ENCODE results near the gene PRDM16.
A peak's percentile ranks its signal among the peaks of the same experiment; 100 is the strongest.

PRDM16 gene

DNA sequence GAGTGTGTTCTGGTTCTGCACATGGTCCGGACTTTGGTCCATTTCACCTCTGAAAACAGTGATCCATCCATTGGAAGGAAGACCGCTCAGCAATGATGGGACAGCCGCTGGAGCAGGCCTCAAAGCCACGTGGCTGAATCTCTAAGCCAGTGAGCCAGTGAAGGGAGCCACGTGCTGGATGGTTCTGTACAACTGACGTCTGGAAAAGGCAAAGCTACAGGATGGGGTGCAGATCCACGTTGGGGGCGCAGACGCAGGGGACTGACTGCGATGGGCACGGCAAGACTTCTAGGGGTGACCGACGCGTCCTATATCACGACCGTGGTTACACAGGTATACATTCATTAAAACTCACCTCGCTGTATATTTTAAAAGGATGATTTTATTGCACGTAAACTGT, 375.3 kb downstream of the PRDM16 start:
- no peak for DNase-seq

GRCh38 chr1:3444736-3445135, 375.7 kb downstream of the PRDM16 start:
- DNase-seq: no peak

DNA sequence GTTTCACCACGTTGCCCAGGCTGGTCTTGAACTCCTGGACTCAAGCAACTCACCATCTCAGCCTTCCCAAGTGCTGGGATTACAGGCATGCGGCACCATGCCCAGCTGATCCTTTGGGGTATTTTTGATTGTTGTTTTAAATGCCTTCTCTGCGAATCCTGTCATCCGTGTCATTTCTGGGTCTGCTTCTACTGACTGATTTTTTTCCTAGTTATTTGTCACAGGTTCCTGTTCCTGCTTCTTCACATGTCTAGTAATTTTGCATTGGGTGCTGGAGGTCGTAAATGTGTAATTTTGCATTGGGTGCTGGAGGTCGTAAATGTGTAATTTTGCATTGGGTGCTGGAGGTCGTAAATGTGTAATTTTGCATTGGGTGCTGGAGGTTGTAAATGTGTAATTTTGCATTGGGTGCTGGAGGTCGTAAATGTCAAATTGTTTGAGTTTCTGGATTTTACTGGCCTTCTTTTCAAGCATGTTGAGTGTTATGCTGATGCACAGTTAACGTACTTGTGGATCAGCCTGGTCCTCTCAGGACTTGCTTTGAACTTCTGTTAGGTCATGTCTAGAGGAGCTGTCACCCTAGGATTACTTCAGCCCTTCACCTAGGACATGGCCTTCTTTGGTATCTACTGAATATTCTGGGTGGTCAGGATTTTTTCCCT, 381.3 kb downstream of the PRDM16 start:
- no peak for DNase-seq

GRCh38 chr1:3450983-3451382, 382.0 kb downstream of the PRDM16 start:
- DNase-seq: no peak

GRCh38 chr1:3451994-3452865, 383.2 kb downstream of the PRDM16 start:
- no peak for DNase-seq

DNA sequence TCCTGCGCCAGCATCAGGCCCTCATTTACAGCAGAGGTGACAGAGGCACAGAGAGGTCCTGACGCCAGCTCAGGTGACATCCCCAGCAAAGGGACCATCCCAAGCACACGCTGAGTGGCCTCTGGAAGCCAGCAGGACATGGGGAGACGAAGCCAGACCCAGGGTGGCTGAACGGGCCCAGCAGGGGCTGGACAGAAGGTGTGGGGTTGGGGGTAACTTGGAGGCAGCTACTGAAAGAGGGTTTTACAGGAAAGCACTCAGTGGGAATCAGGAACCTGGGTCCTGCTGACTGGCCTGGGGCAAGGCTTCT, 383.8 kb downstream of the PRDM16 start:
- no peak for DNase-seq

- peak; percentile 40 for DNase-seq
These were observed 384.3 kb downstream of the PRDM16 start for GRCh38 chr1:3453203-3453761.

GRCh38 chr1:3453891-3454810, 385.1 kb downstream of the PRDM16 start, which contains the start of gene ARHGEF16:
ARHGEF16 (plus strand) TSS chr1:3454665; CDS start chr1:3463085, 8,420 bp downstream.
- DNase-seq: peak; percentile 29

DNA sequence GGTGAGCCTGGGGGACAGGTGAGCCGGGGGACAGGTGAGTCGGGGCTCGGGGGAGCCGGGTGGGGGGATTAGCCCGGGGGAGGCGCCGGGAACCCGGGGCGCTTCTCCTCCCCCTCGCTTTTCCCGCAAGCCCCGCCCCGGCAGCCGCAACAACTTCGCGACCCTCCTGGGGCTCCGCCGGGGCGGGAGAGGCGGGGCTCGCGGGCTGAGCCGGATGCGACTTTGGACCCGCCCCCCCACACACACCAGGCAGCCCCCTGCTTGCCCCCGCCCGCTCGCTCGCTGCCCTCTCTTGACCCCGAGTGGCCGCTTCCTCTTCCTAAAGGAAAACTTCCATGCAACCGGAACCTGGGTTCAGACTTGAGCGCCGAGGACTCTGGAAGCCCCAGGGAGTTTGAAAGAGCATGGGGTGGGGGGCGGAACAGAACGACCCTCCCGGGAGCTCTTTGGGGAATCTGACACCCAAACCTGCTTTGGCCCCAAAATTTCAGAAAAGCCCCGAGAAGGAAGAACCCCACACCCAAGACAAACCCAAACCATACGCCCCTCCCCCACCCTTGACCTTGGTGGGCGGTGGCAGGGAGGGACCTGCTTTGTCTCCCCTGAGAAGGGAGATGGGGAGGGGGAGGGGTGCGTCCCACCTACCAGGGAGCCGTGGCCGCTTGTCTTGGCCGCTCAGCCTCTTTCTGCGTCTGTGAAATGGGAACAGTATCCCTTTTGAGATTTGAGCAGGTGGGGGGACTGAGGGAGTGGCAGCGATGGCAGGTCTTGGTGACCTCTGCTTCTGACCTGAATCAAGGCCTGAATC, 386.0 kb downstream of the PRDM16 start:
- no peak for DNase-seq

DNA sequence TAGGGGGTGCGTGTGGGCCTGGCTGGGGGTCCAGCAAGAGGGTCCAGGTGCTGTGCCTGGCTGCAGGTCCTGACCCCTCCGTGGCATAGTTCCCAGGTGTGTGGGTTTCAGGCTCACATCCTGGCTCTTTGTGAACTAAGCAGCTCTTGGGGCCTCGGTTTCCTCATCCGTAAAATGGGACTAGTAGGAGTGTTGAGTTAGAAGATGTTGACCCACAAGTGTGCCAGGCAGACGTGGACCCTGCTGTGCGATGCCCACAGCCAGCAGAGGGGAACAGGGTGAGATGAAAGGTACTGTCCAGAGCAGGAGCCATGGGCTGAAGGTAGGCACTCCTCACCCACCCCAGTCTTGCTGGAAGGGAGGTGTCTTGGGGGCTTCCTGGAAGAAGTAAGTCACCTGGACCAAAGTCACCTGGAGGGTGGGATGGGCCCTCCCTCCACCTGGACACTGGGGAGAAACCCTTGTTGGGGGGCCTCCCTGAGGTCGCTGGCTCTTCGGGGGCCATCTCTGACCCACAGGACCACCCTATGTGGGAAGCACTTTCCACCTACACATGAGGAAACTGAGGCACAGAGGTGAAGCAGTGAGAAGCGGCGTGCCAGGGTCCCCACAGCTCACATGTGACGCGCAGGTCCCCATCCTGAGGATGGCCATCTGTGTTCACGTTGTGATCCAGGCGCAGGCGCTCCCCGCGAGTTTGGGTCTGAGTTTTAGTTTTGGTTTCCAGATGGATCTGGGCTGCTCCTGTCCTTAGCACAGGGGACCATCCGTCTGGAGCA, 386.9 kb downstream of the PRDM16 start:
- no peak for DNase-seq

GRCh38 chr1:3456449-3456963, 387.5 kb downstream of the PRDM16 start:
- DNase-seq: no peak

GRCh38 chr1:3456964-3457909, 388.2 kb downstream of the PRDM16 start:
- no peak for DNase-seq

DNA sequence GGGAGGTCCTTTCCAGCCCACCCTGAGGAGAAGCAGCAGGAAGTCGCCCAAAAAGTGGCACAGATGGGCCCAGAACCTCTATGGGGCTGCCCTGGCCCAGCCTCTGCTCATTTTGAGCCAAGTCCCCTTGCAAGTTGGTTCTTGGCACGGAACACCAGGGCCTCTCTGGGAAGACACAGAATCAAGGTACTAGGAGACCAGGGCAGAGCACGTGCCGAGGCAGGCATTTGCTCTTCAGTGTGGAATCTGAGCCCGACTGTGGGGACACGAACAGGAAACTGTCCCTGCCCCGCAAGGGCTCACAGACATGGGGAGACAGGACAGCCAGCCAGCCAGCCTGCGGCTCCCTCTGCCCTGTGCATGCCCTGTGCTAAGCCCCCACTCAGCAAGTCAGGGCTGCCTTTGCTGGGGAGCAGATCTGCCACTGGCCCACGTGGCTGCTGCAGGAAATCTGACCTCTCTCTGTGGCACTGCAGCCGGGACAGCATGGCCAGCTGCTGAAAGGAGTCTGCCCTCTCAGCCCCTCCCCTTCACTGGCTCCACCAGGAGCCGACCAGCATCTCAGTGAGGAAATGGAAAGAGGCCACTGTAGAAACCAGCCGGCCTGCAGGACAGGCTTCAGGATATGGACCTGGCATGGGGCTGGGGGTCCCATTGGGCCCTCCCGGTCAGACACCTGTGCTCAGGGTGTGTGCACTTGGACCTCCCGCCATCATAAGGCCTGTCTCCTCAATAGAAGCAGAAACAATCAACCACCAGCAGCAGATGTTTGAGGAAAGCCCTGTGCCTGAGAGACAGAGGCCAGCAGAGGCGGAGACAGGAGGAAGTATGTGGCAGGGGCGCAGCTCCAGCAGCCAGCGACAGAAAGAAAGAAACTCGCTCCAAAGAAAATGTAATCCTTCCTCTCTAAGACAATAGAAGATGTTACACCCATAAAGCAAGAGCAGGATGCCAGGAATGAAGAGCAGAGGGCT, 389.2 kb downstream of the PRDM16 start:
- no peak for DNase-seq

GRCh38 chr1:3459051-3459908, 390.3 kb downstream of the PRDM16 start:
- no peak for DNase-seq

DNA sequence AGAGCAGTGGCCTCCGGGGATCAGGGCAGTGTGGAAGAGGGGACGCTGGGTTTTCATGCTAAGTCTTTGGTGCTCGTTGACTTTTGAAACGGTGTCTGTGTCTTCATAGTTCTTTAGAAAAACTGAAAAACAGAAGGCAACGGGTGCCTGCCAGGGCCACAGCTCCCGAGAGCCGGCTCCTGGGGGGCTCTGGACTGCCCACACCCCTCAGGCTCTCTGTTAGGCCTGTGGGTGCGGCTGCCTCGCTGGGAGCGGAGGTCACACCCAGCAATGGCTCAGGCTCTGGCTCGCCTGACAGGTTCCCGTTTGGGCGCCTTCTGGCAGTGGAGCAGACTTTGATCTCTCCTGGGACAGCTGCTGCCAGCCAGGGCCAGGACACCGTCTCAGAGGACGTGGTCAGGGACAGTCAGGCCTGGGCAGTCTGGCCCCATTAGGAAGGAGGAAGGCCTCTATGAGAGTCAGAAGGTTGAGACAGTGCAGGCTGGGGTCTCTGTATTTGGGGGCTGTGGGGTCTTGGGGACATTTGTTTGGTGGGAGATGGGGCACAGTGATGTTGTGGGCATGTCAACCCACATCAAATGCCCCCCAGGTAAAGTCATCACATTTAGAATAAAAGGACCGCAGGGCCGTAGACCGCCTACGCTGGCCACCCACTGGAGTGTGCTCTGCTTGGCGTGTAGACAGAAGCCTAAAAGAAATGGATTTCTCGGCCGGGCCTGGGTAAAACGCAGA, 391.1 kb downstream of the PRDM16 start:
- DNase-seq: no peak

DNA sequence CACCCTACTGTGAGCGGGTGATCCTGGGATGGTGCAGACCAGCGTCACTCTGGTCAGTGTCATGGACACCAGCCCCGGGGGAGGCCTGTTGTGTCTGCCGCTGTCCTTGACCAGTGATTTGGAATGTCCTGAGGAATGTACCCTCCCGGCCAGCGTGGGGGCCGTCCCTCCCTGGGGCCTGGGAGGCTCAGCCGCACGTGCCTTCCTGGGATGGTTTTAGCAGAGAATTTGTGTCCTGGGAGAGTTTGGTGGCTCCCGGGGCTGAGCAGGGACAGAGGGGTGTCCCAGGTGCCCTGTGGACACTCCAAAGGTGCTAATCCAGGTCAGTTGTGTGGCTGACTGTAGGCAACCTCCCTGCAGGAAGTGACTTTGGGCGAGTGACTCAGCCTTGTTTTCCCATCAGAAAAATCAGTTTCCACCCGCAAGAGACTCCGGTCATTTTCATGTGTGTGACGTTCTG, 391.7 kb downstream of the PRDM16 start:
- DNase-seq: no peak

Measured in fibroblast of skin of right quadriceps (primary cell).